Natural killer cell (primary cell): Measurements from ENCODE around the gene ISLR. TPM values are rescaled to one million over a fixed set of nuclear protein-coding genes. Genes with fewer than 3 reads are reported as not detected.
A peak's percentile ranks its signal among the peaks of the same experiment; 100 is the strongest.

ENCODE experiments used
- ATAC-seq, 3 donors: fragments of 150-1000 bp in 2 of 3; fragments of 200-7000 bp in 1 of 3; cut with Tn5 transposase; 1 replicate in 1 of 3; 2 replicates in 2 of 3; pipeline ENCODE4 v1.10.0; 2021; ENCODE audit warnings: mild to moderate bottlenecking in 2 of 3, moderate library complexity in 2 of 3
- DNase-seq, 2 donors: peaks; one replicate each; pipeline versions ENCODE4 v3.0.0 to v3.0.0-alpha.2; 2013 to 2021; ENCODE audit warnings: mixed read lengths in 1 of 2
- H3K27ac ChIP-seq: one replicate; pipeline ENCODE4 v1.5.1; 2013; ENCODE audit warnings: mild to moderate bottlenecking, low read length
- H3K27me3 ChIP-seq: one replicate; pipeline ENCODE4 v1.6.1; 2013; ENCODE audit warnings: low read length; ENCODE audit not compliant: control insufficient read depth, insufficient read depth
- H3K36me3 ChIP-seq: one replicate; pipeline ENCODE4 v1.6.1; 2013; ENCODE audit warnings: low read length; ENCODE audit not compliant: control insufficient read depth, insufficient read depth
- H3K4me1 ChIP-seq: one replicate; pipeline ENCODE4 v1.6.1; 2013; ENCODE audit warnings: low read length; ENCODE audit not compliant: control insufficient read depth, insufficient read depth
- H3K4me3 ChIP-seq: one replicate; pipeline ENCODE4 v1.5.1; 2013; ENCODE audit warnings: low read length
- H3K9me3 ChIP-seq: one replicate; pipeline ENCODE4 v1.6.1; 2013; ENCODE audit warnings: low read length; ENCODE audit not compliant: control insufficient read depth, insufficient read depth
- H3K27ac Mint-ChIP-seq, 2 donors: one replicate each; pipeline ENCODE4 v1.8.0; 2022; ENCODE audit warnings: mild to moderate bottlenecking in 2 of 2, mixed read lengths in 2 of 2, moderate library complexity in 1 of 2
- H3K27me3 Mint-ChIP-seq, 2 donors: one replicate each; pipeline ENCODE4 v1.8.0; 2022; ENCODE audit warnings: low read depth in 2 of 2, mixed read lengths in 2 of 2
- H3K36me3 Mint-ChIP-seq: one replicate; pipeline ENCODE4 v1.8.0; 2022; ENCODE audit warnings: mixed read lengths
- H3K4me1 Mint-ChIP-seq, 2 donors: one replicate each; pipeline ENCODE4 v1.8.0; 2022; ENCODE audit warnings: mixed read lengths in 2 of 2
- H3K4me3 Mint-ChIP-seq: one replicate; pipeline ENCODE4 v1.8.0; 2022; ENCODE audit warnings: mild to moderate bottlenecking, moderate library complexity, mixed read lengths
- H3K9me3 Mint-ChIP-seq, 2 donors: one replicate each; pipeline ENCODE4 v1.8.0; 2022; ENCODE audit warnings: mixed read lengths in 2 of 2
- WGBS: methylation state at CpG from one replicate; pipeline ENCODE4 v1.1.7; 2013; ENCODE audit warnings: missing lambda C conversion rate; ENCODE audit not compliant: insufficient coverage; 5-methylcytosine and 5-hydroxymethylcytosine counted together
- intact Hi-C: fragments of 100-400 bp; cut with micrococcal nuclease; formaldehyde crosslinking; loops from one replicate; pipeline ENCODE4 v1.14.2; 2022
- total RNA-seq, 4 donors: library from RNA; stranded (reverse); fragments of 120-200 nt in 1 of 4; gene quantifications; one replicate each; pipeline versions ENCODE4 v1.2.3 to v1.2.4, GENCODE V29; 2013 to 2022
- TF ChIP-seq, protein P1 (sequence below): fragments of 200-600 bp; IDR thresholded peaks from one replicate; pipeline ENCODE4 v1.8.0; 2022; ENCODE audit warnings: antibody characterized with exemption

ISLR gene
- total RNA-seq, 3 donors from 2014 or later (not counting 1 experiment from before 2014, with no cell fraction given) = not detected

DNA sequence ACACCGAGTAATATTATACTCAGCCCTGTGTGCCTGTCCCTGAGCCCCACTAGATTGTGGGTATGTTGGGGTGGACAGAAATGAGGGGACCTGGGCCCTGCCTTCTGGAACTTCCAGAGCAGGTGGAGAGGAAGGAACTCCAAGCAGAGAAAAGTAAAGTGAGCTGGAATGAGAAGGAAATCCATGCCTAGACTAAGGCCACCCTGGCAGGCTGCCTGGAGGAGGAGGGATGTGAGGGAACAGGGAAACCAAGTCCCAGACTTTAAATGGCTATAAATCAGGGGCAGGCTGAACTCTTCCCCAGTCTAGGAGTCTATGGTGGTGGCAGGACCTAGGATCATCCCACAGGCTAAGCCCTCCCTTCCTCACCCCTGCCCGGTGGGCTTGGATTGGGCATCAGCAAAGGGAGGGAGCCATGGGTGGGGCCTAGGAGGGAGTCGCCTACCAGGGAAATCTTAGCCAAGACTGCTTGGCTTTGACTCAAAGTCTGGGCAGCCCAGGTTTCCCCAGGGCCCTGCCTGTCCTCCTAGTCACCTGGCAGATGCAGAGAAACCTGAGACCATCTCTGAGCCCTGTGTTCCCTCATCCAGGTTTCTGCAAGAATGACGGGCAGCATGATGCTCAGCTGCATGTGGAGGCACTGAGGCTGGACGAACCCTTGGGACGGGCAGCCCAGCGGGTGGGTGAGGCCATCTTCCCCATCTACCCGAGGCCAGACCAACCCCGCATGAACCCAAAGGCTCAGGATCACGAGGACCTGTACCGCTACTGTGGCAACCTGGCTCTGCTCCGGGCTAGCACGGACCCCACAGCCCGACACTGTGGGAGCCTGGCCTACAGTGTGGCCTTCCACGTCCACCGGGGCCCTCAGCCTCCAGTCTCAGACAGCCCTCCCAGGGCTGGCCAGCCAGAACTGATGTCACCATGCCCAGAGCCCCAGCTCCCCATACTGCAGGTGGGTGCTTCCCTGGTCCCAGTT is 44.7 kb downstream of the ISLR start:
- H3K27ac Mint-ChIP-seq = no peak overlapping the region
- H3K27ac ChIP-seq = no peak overlapping the region
- H3K9me3 Mint-ChIP-seq = no peaks in the 10 kb centered on the region
- peak in 1 of 3 donors; percentile 14 for ATAC-seq
- no peaks in the 10 kb centered on the region for H3K4me1 ChIP-seq
- H3K36me3 ChIP-seq = no peaks in the 10 kb centered on the region
- no peak overlapping the region for H3K4me3 Mint-ChIP-seq
- TF ChIP-seq, protein P1, sequence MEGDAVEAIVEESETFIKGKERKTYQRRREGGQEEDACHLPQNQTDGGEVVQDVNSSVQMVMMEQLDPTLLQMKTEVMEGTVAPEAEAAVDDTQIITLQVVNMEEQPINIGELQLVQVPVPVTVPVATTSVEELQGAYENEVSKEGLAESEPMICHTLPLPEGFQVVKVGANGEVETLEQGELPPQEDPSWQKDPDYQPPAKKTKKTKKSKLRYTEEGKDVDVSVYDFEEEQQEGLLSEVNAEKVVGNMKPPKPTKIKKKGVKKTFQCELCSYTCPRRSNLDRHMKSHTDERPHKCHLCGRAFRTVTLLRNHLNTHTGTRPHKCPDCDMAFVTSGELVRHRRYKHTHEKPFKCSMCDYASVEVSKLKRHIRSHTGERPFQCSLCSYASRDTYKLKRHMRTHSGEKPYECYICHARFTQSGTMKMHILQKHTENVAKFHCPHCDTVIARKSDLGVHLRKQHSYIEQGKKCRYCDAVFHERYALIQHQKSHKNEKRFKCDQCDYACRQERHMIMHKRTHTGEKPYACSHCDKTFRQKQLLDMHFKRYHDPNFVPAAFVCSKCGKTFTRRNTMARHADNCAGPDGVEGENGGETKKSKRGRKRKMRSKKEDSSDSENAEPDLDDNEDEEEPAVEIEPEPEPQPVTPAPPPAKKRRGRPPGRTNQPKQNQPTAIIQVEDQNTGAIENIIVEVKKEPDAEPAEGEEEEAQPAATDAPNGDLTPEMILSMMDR = no peak
- H3K27me3 Mint-ChIP-seq = peaks cover 11 to 15% of the 10 kb centered on the region in 2 donors
- 91% methylated on average over 15 of the region's 16 CpGs for WGBS
- no peaks in the 10 kb centered on the region for H3K9me3 ChIP-seq
- no peaks in the 10 kb centered on the region for H3K4me1 Mint-ChIP-seq
- H3K36me3 Mint-ChIP-seq = no peaks in the 10 kb centered on the region
- no peak overlapping the region for H3K4me3 ChIP-seq
- intact Hi-C loops = no loop called here
- peaks cover 4% of the 10 kb centered on the region for H3K27me3 ChIP-seq
- DNase-seq = no peak

DNA sequence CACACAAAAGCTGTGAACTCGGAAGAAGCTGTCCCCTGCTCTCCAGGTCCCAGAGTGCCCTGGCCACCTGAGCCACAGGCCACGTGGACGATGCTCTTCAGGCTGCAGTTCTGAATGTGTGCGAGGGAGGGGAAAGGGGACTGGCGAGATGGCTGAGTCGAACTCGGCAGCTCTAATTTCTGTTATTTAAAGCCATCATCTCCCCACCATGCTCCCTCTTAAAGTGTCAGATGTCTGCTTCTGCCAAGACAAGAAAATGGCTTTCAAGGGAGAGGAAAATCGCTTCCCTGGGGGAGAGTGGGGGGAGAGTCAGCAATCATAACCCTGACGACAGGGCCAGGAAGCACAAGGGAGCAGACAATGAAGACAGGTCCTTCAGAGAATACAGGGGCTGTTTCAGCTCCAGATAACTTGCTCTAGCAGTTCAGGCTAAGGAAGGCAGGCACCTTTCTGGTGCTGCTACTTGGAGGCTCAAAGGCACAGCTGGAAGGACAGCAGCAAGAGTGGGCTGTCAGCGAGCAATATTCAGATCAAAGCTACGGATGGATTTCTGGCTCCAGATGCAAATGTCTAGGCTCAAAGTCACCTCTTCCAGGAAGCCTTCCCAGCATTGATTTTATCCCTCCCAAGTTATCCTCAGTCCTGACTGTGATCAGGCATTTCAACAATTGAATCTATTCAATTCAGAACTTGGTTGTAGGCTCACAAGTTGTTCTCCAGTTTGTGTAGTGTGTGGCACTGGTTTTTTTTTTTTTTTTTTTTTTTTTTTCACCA is 47.2 kb downstream of the ISLR start:
- no peaks in the 10 kb centered on the region for H3K4me1 Mint-ChIP-seq
- Histone ChIP-seq H3K27me3 (peaks cover 4% of the 10 kb centered on the region), H3K4me3 (no peak overlapping the region), H3K36me3 (no peaks in the 10 kb centered on the region), H3K27ac (no peak overlapping the region), H3K9me3 (no peaks in the 10 kb centered on the region), H3K4me1 (no peaks in the 10 kb centered on the region)
- no peak for ATAC-seq
- no peaks in the 10 kb centered on the region for H3K36me3 Mint-ChIP-seq
- TF ChIP-seq, protein P1 = no peak
- H3K9me3 Mint-ChIP-seq = no peaks in the 10 kb centered on the region
- WGBS = 80% methylated on average over 8 of the region's 11 CpGs
- intact Hi-C loops = no loop called here
- H3K27ac Mint-ChIP-seq = no peak overlapping the region
- no peak for DNase-seq
- no peak overlapping the region for H3K4me3 Mint-ChIP-seq
- H3K27me3 Mint-ChIP-seq = peaks cover 11 to 24% of the 10 kb centered on the region in 2 donors

DNA sequence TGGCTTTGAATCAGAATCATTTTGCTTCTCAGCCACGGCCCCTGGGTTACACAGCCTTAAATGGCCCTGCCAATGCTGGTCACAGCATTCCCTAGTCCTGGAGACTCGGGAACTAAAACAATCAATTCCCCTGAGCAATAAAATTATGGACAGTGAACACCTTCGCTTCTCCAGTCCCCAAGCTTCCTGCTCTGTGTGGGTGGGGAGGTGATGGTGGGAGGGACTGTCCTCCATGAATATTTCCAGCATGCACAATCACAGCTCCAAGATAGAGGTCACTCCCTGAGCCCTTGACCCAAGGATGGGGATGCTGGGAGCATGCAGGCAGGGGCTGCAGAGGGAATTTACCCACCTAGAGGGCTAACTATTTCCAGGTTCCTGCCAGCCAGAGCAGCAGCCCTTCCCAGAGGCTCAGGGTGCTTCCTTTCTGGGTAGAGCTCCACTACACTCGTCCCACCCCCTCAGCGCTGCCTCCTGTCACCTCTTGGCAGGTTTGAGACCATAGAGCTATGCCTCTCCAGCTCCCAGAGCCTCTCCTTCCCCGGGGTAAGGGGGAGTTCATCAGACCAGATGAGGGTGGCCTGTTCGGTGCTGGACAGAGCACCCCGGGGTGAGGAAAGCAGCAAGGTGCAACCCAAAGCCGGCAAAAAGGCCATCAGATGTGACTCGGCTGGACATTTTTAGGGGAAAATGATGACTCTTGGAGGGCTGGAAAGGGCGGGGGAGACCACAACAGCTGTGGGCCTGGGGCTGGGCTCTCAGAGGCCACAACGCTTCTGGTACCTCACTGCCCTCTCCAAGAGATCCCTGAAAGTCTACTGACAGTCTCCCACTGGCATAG is 48.1 kb downstream of the ISLR start:
- H3K27me3 ChIP-seq = peaks cover 4% of the 10 kb centered on the region

More for the DNA sequence above, 48.1 kb downstream of the ISLR start:
- Mint-ChIP-seq H3K4me1 (no peaks in the 10 kb centered on the region), H3K9me3 (no peaks in the 10 kb centered on the region), H3K27me3 (peaks cover 14 to 24% of the 10 kb centered on the region in 2 donors), H3K4me3 (no peak overlapping the region), H3K27ac (no peak overlapping the region), H3K36me3 (no peaks in the 10 kb centered on the region)
- H3K36me3 ChIP-seq = no peaks in the 10 kb centered on the region
- TF ChIP-seq, protein P1 = no peak
- H3K9me3 ChIP-seq = no peaks in the 10 kb centered on the region
- 45% methylated on average over 11 of the region's 12 CpGs for WGBS
- H3K27ac ChIP-seq = no peak overlapping the region
- no peak overlapping the region for H3K4me3 ChIP-seq
- no peaks in the 10 kb centered on the region for H3K4me1 ChIP-seq
- DNase-seq (no peak), ATAC-seq (no peak)
- intact Hi-C loops = no loop called here
